Right lobe of liver (tissue), 4 donors: ENCODE measurements around the gene ITGA8.

Experiments
- POLR2A ChIP-seq: fragments of 450-650 bp; IDR thresholded peaks from one replicate; pipeline ENCODE4 v1.6.1; 2017; ENCODE audit warnings: antibody characterized with exemption, mild to moderate bottlenecking
- TF ChIP-seq, protein P1 (sequence below), 4 donors: fragments of 200-600 bp in 3 of 4; fragments of 450-650 bp in 1 of 4; IDR thresholded peaks; one replicate each; pipeline versions ENCODE4 v1.5.1 to v1.8.0; 2016 to 2022; ENCODE audit warnings: antibody characterized with exemption in 4 of 4, mild to moderate bottlenecking in 2 of 4
- donor health status: DM: no; HTN: no; CAD: no.
- donor health status: DM: no; HTN: no; CAD: no.
- donor health status: DM: no; HTN: yes; CAD: no.

DNA sequence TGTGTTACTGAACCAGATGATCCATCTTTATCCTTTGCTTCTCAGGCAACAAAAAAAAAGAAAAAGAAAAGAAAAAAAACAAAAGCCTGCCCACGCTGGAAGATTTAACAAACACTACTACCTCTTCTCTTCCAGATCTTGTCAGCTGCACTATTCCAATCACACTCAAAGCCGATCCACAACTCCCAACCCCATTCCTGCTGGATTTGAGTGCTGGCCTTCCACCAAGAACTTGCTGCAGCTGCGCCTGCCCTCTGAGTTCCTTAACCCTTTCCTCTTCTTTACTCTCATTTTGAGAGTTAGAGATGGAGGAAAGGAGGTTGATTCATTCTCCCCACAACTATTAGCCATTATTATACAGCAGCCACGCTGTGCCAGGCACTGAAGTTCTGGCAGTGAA lies 16.0 kb upstream of the ITGA8 start:
- TF ChIP-seq, protein P1, sequence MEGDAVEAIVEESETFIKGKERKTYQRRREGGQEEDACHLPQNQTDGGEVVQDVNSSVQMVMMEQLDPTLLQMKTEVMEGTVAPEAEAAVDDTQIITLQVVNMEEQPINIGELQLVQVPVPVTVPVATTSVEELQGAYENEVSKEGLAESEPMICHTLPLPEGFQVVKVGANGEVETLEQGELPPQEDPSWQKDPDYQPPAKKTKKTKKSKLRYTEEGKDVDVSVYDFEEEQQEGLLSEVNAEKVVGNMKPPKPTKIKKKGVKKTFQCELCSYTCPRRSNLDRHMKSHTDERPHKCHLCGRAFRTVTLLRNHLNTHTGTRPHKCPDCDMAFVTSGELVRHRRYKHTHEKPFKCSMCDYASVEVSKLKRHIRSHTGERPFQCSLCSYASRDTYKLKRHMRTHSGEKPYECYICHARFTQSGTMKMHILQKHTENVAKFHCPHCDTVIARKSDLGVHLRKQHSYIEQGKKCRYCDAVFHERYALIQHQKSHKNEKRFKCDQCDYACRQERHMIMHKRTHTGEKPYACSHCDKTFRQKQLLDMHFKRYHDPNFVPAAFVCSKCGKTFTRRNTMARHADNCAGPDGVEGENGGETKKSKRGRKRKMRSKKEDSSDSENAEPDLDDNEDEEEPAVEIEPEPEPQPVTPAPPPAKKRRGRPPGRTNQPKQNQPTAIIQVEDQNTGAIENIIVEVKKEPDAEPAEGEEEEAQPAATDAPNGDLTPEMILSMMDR (IDR thresholded peaks at IDR 0.05): no peak
- no peak for TF ChIP-seq POLR2A
